ENCODE measurements around the gene PTPN6.

The PTPN6 gene

DNA sequence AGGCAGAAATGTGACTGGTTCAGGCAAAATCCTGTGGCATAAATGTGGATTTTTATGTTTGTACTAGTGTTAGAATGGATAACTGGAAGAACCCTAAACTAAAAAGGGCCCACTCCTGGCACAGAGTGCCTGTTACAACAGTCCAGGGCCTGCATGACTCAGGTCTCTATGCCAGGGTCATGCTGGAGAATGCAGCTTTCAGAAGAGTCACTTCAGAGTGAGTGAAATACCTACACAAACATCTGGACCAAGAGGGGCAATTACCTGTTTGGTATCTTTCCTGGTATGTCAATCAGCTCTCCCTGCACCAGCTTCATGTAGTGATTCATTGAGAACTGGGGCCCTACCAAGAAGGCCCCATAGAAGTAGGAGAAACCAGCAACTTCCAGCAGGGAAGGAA, 29.6 kb downstream of the PTPN6 start:
- no peak overlapping the region for H3K4me3 ChIP-seq (ENCODE audit: low read length, poor library complexity, severe bottlenecking)
- H2AFZ ChIP-seq (ENCODE audit: low read length): no peak overlapping the region
- no peaks in the 10 kb centered on the region for H3K27me3 ChIP-seq (ENCODE audit: insufficient read depth, low read length, poor library complexity, severe bottlenecking)
- H3K79me2 ChIP-seq (ENCODE audit: insufficient read depth, low read length): no peaks in the 10 kb centered on the region
- no peaks in the 10 kb centered on the region for H3F3A ChIP-seq (ENCODE audit: low read depth)
- H3K4me2 ChIP-seq (ENCODE audit: low read depth, low read length, poor library complexity, severe bottlenecking): no peak overlapping the region
- H3K9me3 ChIP-seq (ENCODE audit: insufficient read depth, low read depth, low read length): no peaks in the 10 kb centered on the region
- TF ChIP-seq, protein P1, sequence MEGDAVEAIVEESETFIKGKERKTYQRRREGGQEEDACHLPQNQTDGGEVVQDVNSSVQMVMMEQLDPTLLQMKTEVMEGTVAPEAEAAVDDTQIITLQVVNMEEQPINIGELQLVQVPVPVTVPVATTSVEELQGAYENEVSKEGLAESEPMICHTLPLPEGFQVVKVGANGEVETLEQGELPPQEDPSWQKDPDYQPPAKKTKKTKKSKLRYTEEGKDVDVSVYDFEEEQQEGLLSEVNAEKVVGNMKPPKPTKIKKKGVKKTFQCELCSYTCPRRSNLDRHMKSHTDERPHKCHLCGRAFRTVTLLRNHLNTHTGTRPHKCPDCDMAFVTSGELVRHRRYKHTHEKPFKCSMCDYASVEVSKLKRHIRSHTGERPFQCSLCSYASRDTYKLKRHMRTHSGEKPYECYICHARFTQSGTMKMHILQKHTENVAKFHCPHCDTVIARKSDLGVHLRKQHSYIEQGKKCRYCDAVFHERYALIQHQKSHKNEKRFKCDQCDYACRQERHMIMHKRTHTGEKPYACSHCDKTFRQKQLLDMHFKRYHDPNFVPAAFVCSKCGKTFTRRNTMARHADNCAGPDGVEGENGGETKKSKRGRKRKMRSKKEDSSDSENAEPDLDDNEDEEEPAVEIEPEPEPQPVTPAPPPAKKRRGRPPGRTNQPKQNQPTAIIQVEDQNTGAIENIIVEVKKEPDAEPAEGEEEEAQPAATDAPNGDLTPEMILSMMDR (conservative IDR thresholded peaks at IDR 0.05; ENCODE audit: low read length): no peak
- TF ChIP-seq EZH2phosphoT487 (IDR thresholded peaks at IDR 0.05; ENCODE audit: borderline replicate concordance): no peak
- no peaks in the 10 kb centered on the region for H4K20me1 ChIP-seq (ENCODE audit: insufficient read depth, low read length, poor library complexity, severe bottlenecking)
- H3K9ac ChIP-seq (ENCODE audit: low read depth, low read length, poor library complexity, severe bottlenecking): no peak overlapping the region
- no peaks in the 10 kb centered on the region for H3K4me1 ChIP-seq (ENCODE audit: insufficient read depth, low read length, poor library complexity, severe bottlenecking)
- peaks cover 57% of the 10 kb centered on the region; the same call in 1 of the 2 replicates for H3K36me3 ChIP-seq (ENCODE audit: insufficient read depth, low read length)
- H3K9me2 ChIP-seq (replicated peaks; ENCODE audit: low read depth, low read length): no peaks in the 10 kb centered on the region

DNA sequence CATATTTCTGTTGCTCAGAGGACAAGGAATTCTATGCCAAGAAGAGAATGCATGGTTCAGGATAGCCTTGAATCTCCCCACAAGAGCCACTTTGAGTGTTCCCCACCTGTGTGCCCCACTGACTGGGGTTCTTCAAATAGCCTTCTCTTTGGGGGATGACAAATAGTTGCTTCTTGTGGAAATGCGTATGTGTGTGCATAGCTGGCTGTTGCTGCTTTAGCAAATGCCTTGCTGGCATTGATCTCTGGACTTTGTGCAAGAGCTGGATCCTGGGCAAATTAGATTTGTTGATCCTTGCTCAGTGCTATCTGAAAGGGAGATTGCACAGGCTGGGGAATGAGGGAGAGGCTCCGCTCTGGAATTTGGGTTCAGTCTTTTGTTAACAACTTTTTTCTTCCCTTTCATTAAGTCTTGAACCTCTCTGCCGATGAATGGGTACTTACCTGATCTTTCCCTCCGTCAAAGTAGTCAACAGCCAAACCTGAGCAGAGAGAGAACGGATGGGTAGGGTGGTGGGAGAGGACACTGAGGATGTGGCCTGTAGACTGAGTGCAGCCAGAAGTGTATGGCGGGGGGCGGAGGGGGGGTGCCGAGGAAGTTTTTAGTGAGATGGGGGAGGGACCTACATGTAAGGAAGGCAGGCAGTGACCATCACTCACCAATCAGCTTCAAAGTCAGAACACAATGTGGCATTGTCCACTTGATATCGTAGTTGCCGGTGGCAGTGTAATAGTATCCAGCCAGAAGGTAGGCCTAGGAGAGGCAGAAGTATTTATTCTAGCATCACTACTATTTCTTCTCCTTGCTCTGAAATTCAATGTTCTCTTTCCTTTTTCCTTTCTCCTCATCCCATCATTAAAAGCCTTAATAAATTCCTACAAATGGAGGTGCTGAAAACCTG, 30.2 kb downstream of the PTPN6 start:
- Histone ChIP-seq H3F3A (ENCODE audit: low read depth) (no peaks in the 10 kb centered on the region), H3K4me3 (ENCODE audit: low read length, poor library complexity, severe bottlenecking) (no peak overlapping the region), H3K9me2 (replicated peaks; ENCODE audit: low read depth, low read length) (no peaks in the 10 kb centered on the region), H3K36me3 (ENCODE audit: insufficient read depth, low read length) (peaks cover 51% of the 10 kb centered on the region; the same call in 1 of the 2 replicates), H3K79me2 (ENCODE audit: insufficient read depth, low read length) (no peaks in the 10 kb centered on the region), H3K27me3 (ENCODE audit: insufficient read depth, low read length, poor library complexity, severe bottlenecking) (no peaks in the 10 kb centered on the region), H3K9ac (ENCODE audit: low read depth, low read length, poor library complexity, severe bottlenecking) (no peak overlapping the region), H3K4me1 (ENCODE audit: insufficient read depth, low read length, poor library complexity, severe bottlenecking) (no peaks in the 10 kb centered on the region), H3K4me2 (ENCODE audit: low read depth, low read length, poor library complexity, severe bottlenecking) (no peak overlapping the region), H2AFZ (ENCODE audit: low read length) (no peak overlapping the region), H3K9me3 (ENCODE audit: insufficient read depth, low read depth, low read length) (no peaks in the 10 kb centered on the region), H4K20me1 (ENCODE audit: insufficient read depth, low read length, poor library complexity, severe bottlenecking) (no peaks in the 10 kb centered on the region)
- TF ChIP-seq, protein P1 (conservative IDR thresholded peaks at IDR 0.05; ENCODE audit: low read length): no peak
- no peak for TF ChIP-seq EZH2phosphoT487 (IDR thresholded peaks at IDR 0.05; ENCODE audit: borderline replicate concordance)

DNA sequence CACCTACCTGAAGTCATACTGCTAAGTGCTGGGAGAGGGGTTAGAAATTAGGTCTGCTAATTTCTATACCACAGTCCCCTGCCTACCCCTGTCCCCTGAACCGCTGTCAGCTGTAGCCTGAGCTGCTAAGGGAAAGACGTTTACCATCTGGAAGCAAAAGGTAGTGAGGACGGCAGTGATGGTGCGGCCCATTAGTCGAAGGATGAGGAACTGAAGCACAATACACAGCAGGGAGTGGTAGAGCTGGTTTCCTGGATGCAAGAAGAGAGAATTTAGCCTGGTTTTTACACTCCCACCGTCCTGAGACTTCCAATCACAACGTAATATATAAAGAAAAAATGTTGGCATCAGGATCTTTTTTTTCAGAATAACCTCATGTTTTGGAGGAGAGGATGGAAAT, 31.4 kb downstream of the PTPN6 start:
- no peaks in the 10 kb centered on the region for H3K9me2 ChIP-seq (replicated peaks; ENCODE audit: low read depth, low read length)
- H3K9ac ChIP-seq (ENCODE audit: low read depth, low read length, poor library complexity, severe bottlenecking): no peak overlapping the region
- H3K79me2 ChIP-seq (ENCODE audit: insufficient read depth, low read length): no peaks in the 10 kb centered on the region
- TF ChIP-seq, protein P1 (conservative IDR thresholded peaks at IDR 0.05; ENCODE audit: low read length): no peak
- TF ChIP-seq EZH2phosphoT487 (IDR thresholded peaks at IDR 0.05; ENCODE audit: borderline replicate concordance): no peak
- no peaks in the 10 kb centered on the region for H3F3A ChIP-seq (ENCODE audit: low read depth)
- H4K20me1 ChIP-seq (ENCODE audit: insufficient read depth, low read length, poor library complexity, severe bottlenecking): no peaks in the 10 kb centered on the region
- no peaks in the 10 kb centered on the region for H3K4me1 ChIP-seq (ENCODE audit: insufficient read depth, low read length, poor library complexity, severe bottlenecking)
- H2AFZ ChIP-seq (ENCODE audit: low read length): no peak overlapping the region
- H3K4me2 ChIP-seq (ENCODE audit: low read depth, low read length, poor library complexity, severe bottlenecking): no peak overlapping the region
- peaks cover 40% of the 10 kb centered on the region; the same call in 1 of the 2 replicates for H3K36me3 ChIP-seq (ENCODE audit: insufficient read depth, low read length)
- no peak overlapping the region for H3K4me3 ChIP-seq (ENCODE audit: low read length, poor library complexity, severe bottlenecking)
- no peaks in the 10 kb centered on the region for H3K9me3 ChIP-seq (ENCODE audit: insufficient read depth, low read depth, low read length)
- H3K27me3 ChIP-seq (ENCODE audit: insufficient read depth, low read length, poor library complexity, severe bottlenecking): no peaks in the 10 kb centered on the region

All from Loucy (cell line).